ENCODE results near the gene SYNE1. TPM values are rescaled to one million over a fixed set of nuclear protein-coding genes. Genes with fewer than 3 reads are reported as not detected.

The SYNE1 gene
- total RNA-seq, 1 experiment from 2014 or later, result 6.5 TPM

DNA sequence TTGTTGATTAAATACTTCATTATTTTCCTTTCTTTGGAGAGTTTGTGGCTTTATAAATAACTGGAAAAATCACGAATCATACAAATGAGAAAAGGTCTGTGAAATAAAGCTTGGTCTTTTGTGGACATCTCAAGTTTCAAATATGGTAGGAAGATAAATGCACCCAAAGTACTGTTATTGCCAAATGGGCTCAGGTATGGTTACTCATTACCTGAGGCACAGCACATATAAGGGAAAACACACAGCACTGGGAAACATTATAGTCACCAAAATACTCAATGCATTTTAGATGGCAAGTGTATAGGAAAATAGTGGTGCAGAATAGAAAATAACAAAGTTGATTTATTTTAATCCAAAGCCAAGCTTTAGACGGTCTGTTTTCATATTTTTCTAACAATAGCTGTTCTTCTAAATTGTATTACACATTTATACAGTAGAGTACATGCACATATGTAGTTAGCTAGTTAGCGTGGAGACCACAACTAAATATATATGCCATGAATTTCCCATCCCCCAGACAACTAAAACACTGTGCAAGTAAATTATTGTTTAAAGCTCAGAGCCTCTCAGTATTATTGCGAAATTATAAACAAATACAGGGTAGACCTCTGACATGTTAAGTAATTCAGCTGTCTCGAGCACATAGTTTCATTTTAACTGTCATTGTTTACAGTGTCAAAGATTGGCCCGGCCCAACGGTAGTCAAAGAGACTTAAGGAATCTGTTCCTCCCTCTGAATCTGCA lies 336.0 kb downstream of the SYNE1 start:
- ChIA-PET POLR2A (interaction anchor here (1.5 kb wide), 1 partner anchor 15 kb away, joined by 4 read pairs; no protein-coding TSS in a partner anchor), CTCF (interaction anchor here (0.6 to 1.4 kb wide), 14 partner anchors 13 to 849 kb away, joined by 3 to 21 read pairs (median 3); partner anchors contain the start of gene RMND1)
- Mint-ChIP-seq H3K27ac (peak overlapping the region; percentile 75), H3K27me3 (ENCODE audit: low read depth) (no peaks in the 10 kb centered on the region), H3K4me1 (peaks cover 42% of the 10 kb centered on the region), H3K9me3 (no peaks in the 10 kb centered on the region), H3K4me3 (peak overlapping the region; percentile 95), H3K36me3 (no peaks in the 10 kb centered on the region)
- TF ChIP-seq CREM (CRISPR knock-in tag; IDR thresholded peaks at IDR 0.05), result no peak
- TF ChIP-seq SOX15 (CRISPR knock-in tag; IDR thresholded peaks at IDR 0.05), result no peak
- TF ChIP-seq, protein P1, sequence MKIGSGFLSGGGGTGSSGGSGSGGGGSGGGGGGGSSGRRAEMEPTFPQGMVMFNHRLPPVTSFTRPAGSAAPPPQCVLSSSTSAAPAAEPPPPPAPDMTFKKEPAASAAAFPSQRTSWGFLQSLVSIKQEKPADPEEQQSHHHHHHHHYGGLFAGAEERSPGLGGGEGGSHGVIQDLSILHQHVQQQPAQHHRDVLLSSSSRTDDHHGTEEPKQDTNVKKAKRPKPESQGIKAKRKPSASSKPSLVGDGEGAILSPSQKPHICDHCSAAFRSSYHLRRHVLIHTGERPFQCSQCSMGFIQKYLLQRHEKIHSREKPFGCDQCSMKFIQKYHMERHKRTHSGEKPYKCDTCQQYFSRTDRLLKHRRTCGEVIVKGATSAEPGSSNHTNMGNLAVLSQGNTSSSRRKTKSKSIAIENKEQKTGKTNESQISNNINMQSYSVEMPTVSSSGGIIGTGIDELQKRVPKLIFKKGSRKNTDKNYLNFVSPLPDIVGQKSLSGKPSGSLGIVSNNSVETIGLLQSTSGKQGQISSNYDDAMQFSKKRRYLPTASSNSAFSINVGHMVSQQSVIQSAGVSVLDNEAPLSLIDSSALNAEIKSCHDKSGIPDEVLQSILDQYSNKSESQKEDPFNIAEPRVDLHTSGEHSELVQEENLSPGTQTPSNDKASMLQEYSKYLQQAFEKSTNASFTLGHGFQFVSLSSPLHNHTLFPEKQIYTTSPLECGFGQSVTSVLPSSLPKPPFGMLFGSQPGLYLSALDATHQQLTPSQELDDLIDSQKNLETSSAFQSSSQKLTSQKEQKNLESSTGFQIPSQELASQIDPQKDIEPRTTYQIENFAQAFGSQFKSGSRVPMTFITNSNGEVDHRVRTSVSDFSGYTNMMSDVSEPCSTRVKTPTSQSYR (CRISPR knock-in tag; IDR thresholded peaks at IDR 0.05), result no peak
- TF ChIP-seq GTF2I (CRISPR knock-in tag; conservative IDR thresholded peaks at IDR 0.05), result no peak
- TF ChIP-seq, protein P2, sequence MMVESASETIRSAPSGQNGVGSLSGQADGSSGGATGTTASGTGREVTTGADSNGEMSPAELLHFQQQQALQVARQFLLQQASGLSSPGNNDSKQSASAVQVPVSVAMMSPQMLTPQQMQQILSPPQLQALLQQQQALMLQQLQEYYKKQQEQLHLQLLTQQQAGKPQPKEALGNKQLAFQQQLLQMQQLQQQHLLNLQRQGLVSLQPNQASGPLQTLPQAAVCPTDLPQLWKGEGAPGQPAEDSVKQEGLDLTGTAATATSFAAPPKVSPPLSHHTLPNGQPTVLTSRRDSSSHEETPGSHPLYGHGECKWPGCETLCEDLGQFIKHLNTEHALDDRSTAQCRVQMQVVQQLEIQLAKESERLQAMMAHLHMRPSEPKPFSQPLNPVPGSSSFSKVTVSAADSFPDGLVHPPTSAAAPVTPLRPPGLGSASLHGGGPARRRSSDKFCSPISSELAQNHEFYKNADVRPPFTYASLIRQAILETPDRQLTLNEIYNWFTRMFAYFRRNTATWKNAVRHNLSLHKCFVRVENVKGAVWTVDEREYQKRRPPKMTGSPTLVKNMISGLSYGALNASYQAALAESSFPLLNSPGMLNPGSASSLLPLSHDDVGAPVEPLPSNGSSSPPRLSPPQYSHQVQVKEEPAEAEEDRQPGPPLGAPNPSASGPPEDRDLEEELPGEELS (CRISPR knock-in tag; IDR thresholded peaks at IDR 0.05), result no peak
- TF ChIP-seq EMX1 (CRISPR knock-in tag; IDR thresholded peaks at IDR 0.05), result no peak
- no peak for TF ChIP-seq ZNF138 (CRISPR knock-in tag; conservative IDR thresholded peaks at IDR 0.05)
- TF ChIP-seq ELF4 (CRISPR knock-in tag; IDR thresholded peaks at IDR 0.05; ENCODE audit: low read depth), result no peak
- no peak for TF ChIP-seq MYBL2 (CRISPR knock-in tag; IDR thresholded peaks at IDR 0.05)
- TF ChIP-seq ATF1 (CRISPR knock-in tag; IDR thresholded peaks at IDR 0.05), result no peak
- TF ChIP-seq, protein P3, sequence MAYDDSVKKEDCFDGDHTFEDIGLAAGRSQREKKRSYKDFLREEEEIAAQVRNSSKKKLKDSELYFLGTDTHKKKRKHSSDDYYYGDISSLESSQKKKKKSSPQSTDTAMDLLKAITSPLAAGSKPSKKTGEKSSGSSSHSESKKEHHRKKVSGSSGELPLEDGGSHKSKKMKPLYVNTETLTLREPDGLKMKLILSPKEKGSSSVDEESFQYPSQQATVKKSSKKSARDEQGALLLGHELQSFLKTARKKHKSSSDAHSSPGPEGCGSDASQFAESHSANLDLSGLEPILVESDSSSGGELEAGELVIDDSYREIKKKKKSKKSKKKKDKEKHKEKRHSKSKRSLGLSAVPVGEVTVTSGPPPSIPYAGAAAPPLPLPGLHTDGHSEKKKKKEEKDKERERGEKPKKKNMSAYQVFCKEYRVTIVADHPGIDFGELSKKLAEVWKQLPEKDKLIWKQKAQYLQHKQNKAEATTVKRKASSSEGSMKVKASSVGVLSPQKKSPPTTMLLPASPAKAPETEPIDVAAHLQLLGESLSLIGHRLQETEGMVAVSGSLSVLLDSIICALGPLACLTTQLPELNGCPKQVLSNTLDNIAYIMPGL (CRISPR knock-in tag; IDR thresholded peaks at IDR 0.05), result no peak
- TF ChIP-seq ZNF416 (CRISPR knock-in tag; IDR thresholded peaks at IDR 0.05), result no peak
- no peak for TF ChIP-seq NFE2L1 (CRISPR knock-in tag; IDR thresholded peaks at IDR 0.05)
- TF ChIP-seq NFATC4 (CRISPR knock-in tag; IDR thresholded peaks at IDR 0.05), result no peak
- TF ChIP-seq TEAD1 (CRISPR knock-in tag; IDR thresholded peaks at IDR 0.05), result no peak
- no peak for TF ChIP-seq ZNF423 (CRISPR knock-in tag; IDR thresholded peaks at IDR 0.05)
- TF ChIP-seq, protein P4, sequence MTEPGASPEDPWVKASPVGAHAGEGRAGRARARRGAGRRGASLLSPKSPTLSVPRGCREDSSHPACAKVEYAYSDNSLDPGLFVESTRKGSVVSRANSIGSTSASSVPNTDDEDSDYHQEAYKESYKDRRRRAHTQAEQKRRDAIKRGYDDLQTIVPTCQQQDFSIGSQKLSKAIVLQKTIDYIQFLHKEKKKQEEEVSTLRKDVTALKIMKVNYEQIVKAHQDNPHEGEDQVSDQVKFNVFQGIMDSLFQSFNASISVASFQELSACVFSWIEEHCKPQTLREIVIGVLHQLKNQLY (CRISPR knock-in tag; IDR thresholded peaks at IDR 0.05), result no peak
- TF ChIP-seq, protein P5, sequence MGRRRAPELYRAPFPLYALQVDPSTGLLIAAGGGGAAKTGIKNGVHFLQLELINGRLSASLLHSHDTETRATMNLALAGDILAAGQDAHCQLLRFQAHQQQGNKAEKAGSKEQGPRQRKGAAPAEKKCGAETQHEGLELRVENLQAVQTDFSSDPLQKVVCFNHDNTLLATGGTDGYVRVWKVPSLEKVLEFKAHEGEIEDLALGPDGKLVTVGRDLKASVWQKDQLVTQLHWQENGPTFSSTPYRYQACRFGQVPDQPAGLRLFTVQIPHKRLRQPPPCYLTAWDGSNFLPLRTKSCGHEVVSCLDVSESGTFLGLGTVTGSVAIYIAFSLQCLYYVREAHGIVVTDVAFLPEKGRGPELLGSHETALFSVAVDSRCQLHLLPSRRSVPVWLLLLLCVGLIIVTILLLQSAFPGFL (CRISPR knock-in tag; IDR thresholded peaks at IDR 0.05; ENCODE audit: borderline replicate concordance), result no peak
- DNase-seq (ENCODE audit: low spot score) (no peak), ATAC-seq (no peak)

All from WTC11 (cell line).